Activated T-helper 9 cell treated with anti-CD3 and anti-CD28 coated beads, Interleukin-2, amount 50 U/mL, for 16 hours (primary cell): ENCODE measurements around the gene KCTD6.

Source experiments
- DNase-seq: peaks from one replicate; pipeline ENCODE4 v3.0.0-alpha.2; 2020; ENCODE audit warnings: low read depth

The KCTD6 gene

DNA sequence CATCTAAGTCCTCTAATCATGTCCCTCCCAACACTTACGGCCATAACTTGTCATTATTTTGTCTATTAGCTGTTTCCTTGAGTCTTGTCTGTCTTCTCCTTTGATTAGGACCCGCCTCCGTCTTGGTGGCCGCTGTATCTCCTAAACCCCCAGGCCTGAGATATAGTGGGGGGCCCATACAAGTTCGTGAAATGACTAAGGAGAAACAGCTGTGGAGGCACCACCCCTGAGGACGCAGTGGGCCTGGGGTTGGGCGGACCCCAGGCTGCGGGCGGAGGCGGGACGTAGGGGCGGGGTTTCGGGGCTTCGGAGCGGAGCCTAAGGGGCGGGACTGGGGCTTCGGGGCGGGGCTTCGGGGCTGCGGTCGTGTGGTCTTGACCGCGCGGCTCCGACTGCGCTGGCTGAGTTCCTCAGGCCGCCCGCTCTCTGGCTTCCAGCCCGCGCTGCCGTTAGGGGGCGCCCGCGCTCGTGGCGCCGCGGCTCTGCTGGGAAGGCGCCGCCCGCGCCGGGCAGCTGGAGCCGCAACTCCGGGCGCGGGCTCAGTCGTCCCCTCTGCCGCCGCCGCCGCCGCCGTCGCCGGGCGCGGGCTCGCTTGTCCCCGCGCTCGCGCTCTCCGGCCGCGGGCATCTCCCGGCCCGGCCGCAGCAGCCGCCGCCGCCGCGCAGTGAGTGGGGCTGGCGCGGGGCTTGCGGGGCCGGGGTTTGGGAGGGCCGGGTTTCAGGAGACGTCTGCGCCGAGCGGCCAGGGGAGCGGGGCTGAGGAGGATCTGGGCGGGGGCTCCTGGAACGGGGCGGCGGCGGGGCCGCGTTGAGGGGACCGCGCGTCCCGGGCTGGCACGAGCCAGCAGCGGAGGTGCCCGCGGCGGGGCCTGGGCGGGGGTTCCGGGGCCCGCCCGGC is at the start of gene KCTD6:
KCTD6 (plus strand) TSS at position 591 of the 897 bp plus-strand sequence. CDS start 6,660 bp downstream, outside the sequence.
- peak; percentile 83 for DNase-seq

DNA sequence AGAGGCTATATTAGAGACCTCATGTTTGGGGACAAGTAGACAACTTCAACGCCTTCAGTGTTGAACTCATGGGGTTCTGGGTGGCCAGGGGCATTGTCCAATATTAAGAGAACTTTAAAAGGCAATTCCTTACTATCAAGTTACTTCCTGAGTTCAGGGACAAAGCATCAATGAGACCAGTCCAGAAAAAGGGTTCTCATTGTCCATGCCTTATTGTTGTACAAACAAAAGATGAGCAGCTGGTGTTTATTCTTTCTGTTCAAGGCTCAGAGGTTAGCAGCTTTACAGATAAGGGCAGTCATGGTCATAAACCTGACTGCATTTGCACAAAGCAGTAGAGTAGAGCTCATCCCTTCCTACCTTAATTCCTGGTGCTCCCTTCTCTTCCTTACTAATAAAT is 39.7 kb upstream of the KCTD6 start:
- no peak for DNase-seq

DNA sequence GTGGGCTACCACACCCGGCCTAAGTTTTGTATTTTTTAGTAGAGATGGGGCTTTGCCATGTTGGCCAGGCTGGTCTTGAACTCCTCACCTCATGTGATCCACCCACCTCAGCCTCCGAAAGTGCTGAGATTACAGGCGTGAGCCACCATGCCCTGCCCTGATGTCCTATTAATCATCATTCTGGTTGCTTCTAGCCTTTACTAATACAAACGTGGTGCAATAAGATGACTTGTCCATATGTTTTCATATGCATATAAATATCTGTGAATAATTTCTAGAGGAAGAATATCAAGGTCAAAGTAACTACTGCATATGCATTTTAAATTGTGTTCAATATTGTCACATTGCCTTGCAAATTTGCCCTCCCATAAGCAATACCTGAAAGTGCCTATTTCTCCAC is 32.7 kb upstream of the KCTD6 start:
- DNase-seq, result no peak

DNA sequence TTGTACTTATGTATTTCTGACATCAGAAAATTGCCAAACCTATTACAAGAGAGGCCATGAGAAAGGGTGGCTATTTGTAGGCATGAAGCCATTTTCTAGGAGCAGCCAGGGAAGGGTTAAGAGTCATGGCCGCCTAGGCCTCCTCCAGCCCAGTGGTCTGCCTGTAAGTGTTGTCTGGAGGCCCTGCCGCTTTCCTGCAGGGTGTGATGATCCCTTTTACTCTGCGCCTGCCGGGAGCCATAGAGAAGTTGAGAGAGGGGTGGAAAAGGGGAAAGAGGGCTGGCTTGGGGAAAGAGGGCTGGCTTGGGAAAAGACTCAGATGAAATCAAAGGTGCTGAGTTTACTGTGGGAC is 29.1 kb upstream of the KCTD6 start:
- no peak for DNase-seq

DNA sequence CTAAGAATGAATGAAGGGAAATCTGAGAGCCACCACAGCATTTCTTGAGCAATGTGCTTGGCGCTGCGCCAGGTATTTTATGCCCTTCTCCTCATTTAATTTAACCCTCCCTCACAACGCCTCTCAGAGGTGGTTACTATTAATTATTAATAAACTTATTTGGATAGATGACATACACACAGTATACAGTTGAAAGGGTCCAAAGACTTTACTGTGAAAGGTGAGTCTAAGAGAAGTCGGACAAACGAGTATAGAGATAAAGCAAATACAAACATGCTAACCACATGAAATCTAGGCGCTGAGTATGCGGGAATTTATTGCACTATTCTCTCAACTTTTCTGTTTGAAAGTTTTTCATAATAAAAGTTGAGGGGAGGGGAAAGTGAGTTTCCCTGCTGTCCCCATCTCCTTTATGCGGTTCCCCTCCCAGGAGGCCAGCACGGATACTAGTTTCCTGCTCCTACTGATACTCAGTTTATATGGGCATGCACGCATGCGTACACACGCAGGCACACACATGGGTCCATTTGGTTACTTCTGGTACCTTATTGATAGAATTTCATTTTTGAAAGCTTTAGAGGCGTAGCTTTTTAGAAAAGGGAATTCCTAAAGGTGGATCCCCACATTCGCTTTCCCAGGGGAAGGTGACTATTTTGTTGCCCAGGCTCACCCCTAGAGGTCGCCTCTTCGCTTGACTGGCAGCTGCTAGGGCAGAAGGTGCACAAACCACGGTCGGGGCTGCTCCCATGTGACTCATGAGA is 28.5 kb upstream of the KCTD6 start:
- peak; percentile 59 for DNase-seq

DNA sequence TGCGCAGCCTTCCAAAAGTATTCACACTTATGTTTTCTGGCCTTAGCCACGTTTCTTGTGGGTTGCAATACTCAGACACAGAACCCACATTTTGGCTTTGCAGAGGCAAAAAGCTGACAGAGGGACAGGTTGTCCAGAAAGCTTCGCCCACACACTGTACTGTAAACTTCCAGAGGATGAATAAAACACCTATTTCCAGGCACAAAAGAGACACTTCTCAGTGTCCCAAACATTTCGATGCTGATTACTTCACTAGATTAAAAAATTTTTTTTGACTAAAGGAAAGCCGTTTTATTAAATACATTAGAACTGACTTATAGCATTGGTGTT is 28.0 kb upstream of the KCTD6 start:
- no peak for DNase-seq

DNA sequence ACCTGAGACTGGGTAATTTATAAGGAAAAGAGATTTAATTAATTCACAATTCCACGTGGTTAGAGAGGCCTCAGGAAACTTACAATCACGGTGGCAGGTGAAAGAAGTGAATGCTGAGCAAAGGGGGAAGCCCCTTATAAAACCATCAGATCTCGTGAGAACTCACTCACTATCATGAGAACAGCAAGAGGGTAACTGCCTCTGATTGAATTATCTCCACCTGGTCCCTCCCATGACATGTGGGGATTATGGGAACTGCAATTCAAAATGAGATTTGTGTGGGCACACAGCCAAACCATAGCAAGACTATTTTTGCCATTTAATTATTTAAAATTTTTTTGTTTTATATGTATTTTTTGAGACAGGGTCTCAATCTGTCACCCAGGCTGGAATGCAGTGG is 27.0 kb upstream of the KCTD6 start:
- no peak for DNase-seq

DNA sequence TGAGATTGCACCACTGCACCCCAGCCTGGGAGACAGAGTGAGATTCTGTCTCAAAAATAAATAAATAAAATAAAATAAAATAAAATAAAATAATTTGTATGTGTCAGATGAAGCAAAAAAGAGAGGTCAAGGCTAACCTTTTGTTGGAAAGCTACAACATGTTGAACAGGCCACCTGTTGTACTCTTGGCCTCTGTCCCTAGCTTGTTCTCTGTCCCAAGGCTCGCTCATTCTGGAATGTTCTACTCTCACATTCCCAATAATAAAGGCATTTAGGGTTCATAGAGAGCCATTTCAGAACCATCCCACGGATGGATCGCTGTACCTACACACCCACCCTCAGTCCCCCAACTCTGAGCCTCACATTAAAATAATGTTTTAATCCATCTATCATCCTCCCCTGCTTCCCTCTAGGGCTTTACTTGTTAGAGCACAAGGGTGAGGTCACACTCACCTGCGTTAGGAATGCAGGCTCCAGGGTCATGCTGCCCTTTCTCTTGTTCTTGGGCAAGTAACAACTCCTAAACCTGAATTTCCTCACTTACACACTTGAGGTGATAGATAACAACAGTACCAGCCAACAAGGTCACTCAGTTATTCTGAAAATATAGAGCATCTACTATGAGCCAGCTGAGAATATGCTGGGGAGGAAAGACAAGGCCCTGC is 24.9 kb upstream of the KCTD6 start:
- DNase-seq, result no peak

DNA sequence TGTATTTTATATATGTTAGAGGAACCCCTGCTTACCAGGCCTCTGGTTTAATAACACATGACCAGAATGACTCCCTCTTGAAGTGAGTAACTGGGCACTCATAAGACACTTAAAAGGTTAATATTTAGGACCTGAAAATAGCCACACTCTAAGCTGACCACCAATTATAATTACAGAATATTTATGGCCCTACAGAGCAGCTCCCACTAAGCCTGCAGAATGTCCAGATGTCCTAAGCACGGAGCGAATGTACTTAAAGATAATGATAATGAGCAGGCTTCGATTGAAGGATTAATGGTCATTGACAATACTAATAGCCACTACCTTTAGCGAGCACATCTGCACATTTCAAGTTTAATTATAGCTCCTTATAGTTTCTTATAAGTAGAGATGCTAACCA is 22.8 kb upstream of the KCTD6 start:
- no peak for DNase-seq

DNA sequence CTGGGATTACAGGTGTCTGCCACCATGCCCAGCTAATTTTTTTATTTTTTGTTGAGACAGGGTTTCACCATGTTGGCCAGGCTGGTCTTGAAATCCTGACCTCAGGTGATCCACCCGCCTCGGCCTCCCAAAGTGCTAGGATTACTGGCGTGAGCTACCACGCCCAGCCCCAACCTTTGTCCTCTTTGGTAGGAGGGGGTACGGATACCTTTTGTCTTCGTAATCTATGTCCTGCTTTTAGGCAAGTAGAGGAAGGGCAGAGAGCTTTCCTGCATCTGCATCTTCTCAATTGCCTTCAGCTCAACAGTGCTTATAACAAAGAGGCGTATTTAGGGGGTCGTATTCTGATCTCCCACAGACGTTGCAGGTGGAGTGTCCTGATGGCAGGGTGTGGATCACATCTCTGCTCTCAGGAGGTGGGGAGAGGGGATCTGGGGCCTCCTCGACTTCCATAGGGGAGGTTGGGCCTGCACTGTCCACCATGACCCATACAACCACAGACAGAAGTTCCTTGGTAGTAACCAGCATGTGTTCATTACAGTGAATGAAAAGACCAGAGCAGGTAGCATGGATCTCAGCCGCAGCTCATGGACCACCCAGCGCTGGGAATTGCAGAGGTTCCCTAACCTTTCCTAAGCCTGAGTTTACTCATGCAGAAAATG is 21.4 kb upstream of the KCTD6 start:
- DNase-seq, result no peak

DNA sequence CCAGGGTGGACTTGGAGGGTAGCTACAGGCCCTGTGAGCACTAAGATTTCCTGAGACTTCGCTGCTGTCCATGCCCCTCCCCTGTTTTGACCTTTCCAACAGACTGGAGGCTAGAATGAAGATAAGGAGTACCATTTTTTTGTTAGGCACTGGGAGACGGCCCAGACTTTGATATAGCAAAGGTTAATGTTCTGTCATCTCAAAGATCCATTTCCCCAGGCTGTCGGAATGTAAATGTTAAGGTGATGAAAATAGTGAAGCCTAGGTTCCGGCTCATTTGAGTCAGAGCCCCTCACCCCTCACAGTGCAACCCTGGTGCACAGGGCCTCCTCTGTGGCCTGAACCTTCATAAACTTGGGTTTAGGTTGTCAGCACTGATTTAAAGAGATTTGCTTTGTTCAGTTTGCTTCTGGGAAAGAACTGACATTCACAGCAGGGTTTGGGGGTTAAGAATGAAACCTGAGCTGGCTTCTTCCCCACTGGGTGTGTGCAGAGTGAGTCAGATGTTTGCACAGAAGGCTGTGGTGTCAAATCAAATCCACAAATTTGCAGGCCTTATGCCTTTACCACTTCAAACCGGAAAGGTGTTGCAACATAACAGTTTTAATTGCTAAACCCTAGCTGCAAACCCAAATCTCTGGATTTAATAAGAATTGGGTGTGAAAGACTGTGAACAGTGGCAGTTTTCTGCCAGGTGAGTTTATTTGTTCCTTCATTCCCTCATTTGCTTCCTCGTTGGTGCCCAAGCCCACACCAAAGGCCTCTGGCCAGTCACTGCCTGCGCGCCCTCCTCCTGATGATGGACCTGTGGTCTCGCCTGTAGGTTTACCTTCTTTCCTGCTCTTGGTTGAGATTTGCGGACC is 20.6 kb upstream of the KCTD6 start:
- DNase-seq, result peak; percentile 10

DNA sequence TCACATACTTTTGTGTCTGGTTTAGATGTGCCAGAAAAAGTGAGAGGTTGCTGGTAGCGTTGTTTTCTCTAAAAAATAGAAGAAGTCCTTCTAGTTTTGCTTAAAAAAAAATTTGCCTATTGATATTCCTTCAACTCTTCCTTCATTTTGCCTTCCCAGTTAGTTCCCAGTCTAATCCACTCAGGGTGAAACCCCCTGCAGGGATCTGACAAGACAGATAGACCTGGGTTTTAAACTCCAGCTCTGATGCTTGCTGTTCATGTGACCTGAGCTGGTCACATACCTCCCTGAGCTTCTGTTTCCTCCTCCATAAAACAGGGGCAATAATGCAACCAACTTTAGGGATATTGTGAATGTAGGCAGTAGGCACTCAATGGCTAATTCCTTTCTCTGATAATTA is 18.6 kb upstream of the KCTD6 start:
- no peak for DNase-seq

DNA sequence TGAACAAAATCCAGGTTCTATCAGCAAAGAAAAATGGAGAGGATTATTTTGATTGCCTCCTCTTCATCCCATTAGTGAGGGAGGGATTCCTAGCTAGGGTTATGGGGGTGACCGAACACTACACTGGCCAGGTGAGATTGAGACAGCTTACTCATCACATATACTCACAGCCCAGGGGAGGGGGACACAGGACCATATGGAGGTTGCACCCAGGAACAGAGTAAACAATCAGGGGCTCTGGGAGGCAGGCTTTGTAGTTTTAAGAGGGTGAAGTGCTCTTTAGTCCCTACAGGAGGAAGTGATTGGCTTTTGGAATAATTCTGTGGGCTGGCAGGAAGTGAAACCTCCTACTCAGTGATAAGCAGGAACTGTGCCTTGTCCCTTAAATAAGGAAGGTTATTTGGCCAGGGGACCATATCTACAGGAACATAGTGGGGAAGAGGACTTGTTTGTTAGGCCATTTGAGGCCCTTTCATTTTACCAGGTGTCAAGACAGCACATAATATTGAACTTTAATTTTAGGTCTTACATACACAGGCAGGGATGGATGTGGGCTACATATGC is 17.5 kb upstream of the KCTD6 start:
- DNase-seq, result no peak

DNA sequence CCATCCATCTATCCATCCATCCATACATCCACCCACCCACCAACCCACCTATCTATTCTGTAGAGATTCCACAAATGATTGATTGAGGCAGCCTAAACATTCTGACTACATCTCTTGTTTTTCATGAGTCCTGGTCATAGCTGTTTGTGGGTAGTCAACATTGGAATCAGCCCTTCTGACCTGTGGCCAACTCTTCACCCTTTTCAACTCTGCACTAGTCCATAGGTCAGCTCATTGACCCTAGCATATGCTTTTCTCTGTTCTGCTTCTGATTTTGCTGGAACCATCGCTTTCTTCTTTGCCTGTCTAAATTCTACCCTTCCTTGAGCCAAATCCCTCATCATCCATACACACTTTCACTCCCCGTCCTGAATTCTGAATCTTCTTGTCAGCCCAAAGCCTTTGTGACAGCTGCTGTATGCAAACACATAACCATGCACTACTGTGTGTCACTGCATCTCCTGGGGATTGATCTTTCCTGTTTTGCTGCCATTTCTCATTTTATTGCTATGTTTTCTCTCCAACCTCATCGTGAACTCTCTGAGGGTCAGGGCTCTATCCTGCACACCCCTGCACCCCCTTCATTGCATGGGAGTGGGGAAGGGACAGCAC is 16.8 kb upstream of the KCTD6 start:
- no peak for DNase-seq

DNA sequence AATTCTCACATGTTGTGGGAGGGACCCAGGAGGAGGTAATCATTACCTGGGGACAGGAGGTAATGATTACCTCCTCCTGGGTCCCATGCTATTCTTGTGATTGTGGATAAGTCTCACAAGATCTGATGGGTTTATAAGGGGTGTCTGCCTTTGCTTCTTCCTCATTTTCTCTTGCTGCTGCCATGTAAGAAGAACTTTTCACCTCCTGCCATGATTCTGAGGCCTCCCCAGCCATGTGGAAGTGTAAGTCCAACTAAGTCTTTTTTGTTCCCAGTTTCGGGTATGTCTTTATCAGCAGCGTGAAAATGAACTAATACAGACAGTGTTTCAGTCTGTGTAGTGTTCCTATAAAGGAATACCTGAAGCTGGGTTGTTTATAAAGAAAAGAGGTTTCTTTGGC is 13.1 kb upstream of the KCTD6 start:
- DNase-seq, result no peak

DNA sequence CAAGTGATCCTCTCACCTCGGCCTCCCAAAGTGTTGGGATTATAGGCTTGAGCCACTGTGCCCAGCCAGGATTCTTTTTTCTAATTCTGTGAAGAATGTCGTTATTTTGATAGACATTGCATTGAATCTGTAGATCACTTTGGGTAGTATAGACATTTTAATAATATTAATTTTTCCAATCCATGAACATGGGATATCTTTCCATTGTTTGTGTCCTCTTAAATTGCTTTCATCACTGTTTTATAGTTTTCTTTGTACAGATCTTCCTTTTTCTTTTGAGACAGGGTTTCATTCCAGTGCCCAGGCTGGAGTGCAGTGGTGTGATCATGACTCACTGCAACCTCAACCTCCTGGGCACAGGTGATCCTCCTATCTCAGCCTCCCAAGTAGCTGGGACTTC is 11.6 kb upstream of the KCTD6 start:
- no peak for DNase-seq

DNA sequence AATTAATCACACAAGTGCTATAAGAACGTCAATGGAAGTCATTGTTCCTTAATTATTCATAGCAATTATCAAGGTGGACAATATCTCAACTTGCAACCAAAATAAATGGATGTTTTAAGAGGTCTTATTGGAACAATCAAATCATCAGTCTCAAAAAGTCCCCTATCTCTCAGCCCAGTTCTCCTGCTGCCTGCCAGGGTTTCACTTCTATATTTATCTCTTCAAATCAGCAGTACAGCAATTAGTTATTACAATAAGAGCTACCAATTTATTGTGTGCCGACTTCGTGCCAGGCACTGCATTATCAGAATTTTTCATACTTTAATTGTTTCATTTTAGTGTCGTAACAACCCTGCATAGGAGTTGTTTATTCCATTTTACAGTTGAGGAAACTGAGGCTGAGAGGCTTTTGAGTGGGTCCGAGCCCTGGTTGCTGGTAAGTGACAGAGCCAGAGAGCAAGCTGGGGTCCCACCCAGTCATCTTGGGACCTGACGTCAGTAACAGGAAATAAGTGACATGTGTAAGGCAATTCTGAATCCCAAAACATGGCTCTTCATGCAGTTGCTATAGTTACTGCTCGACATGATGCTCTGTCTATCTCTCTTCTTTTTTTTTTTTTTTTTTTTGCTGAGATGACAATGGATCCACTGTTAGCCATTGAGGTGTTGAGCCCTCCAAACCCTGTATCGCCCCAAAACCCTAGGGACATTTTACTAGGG is 8.8 kb upstream of the KCTD6 start:
- DNase-seq, result no peak

DNA sequence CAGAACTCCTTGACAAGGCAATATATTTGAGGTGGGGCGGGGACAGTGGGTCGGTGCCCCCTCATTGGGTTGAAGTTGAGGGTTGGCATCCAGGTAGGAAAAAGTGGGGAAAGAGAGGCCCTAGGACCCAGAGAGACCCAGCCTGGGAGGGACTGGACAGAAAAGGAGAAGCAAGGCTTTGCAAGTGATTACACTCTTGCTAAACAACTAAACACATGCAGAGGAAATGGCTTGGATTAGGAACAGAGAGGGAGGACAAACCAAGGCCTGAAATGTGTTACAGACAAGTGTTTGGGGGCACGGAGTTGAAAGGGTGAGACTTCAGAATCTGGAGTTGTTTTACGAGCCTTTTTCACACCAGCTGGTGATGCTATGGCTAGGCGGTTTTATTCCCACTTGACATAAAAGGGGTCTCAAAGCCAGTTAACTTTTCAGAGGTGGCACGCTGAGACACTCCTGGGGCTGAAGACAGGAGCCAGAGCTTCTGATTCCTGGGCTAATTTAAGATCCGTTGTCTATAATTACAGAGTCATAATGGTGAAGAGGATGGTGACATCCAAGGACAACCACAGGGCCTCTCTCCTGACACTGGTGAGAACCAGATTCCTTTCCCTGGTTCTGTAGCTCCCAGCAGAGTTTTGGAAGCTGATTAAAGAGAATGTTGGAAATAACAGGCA is 7.7 kb upstream of the KCTD6 start:
- DNase-seq, result no peak

DNA sequence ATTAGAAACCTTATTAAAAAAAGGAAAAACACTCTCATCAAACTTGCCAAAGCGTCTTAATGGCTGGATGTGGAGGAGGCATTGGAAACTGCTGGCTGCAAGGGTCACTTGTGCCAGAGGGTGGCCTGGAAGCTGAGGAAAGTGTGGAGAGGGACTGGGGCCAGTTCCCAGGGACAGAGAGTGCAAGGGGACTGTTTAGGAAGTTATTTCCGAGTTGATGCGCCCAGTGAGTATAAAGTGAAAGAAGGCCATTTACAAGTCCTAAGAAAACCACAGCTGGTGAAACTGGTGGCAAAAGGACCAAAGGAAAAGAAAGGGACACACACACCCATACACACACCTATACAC is 7.2 kb upstream of the KCTD6 start:
- DNase-seq, result no peak
